H1 (cell line): Measurements from ENCODE around the gene RGL1. TPM values are rescaled to one million over a fixed set of nuclear protein-coding genes. Genes with fewer than 3 reads are reported as not detected.

Source experiments
- CTCF ChIA-PET: fragments of 300-600 bp; sonication (Branson Sonifier 250); formaldehyde crosslinking; loops from one replicate; lab custom pipeline; 2021; ENCODE audit not compliant: partially characterized antibody; lab: Charles Lee
- POLR2A ChIA-PET: fragments of 300-600 bp; sonication (Branson Sonifier 250); formaldehyde crosslinking; loops from one replicate; lab custom pipeline; 2021; ENCODE audit warnings: inconsistent platforms; ENCODE audit not compliant: partially characterized antibody; lab: Charles Lee
- DNase-seq, 2 experiments: peaks; one replicate each; pipeline versions ENCODE4 v3.0.0 to v3.0.0-alpha.2; 2010 to 2022; ENCODE audit warnings: low spot score in 2 of 2, low read depth in 1 of 2, mixed read lengths in 1 of 2
- FAIRE-seq: peaks from 2 replicates; lab custom pipeline; 2011; peaks lifted over from hg19 to GRCh38; lab: Jason Lieb, UNC
- H2AFZ ChIP-seq: 2 replicates; pipeline ENCODE4 v1.8.1; 2012; ENCODE audit warnings: low read length, inconsistent platforms
- H2AK5ac ChIP-seq: 2 replicates; pipeline ENCODE4 v1.6.1; 2013; ENCODE audit warnings: low read depth, low read length
- H2BK120ac ChIP-seq: replicated peaks from 2 replicates; pipeline ENCODE3; 2013; ENCODE audit warnings: low read depth, low read length, inconsistent platforms
- H2BK12ac ChIP-seq: 2 replicates; pipeline ENCODE4 v1.6.1; 2013; ENCODE audit warnings: low read depth, low read length
- H2BK15ac ChIP-seq: 2 replicates; pipeline ENCODE4 v1.6.1; 2013; ENCODE audit warnings: low read length
- H2BK20ac ChIP-seq: 2 replicates; pipeline ENCODE4 v1.6.1; 2013; ENCODE audit warnings: low read length
- H2BK5ac ChIP-seq: 2 replicates; pipeline ENCODE4 v1.6.1; 2013; ENCODE audit warnings: low read depth, low read length
- H3K14ac ChIP-seq: 2 replicates; pipeline ENCODE4 v1.6.1; 2013; ENCODE audit warnings: inconsistent platforms; ENCODE audit not compliant: insufficient read length
- H3K18ac ChIP-seq: 2 replicates; pipeline ENCODE4 v1.6.1; 2013; ENCODE audit warnings: low read length; ENCODE audit errors: extremely low read depth
- H3K23ac ChIP-seq: 2 replicates; pipeline ENCODE4 v1.6.1; 2013; ENCODE audit warnings: inconsistent platforms; ENCODE audit not compliant: insufficient read length
- H3K23me2 ChIP-seq: 2 replicates; pipeline ENCODE4 v1.6.1; 2013; ENCODE audit warnings: low read depth, low read length
- H3K27ac ChIP-seq: 2 replicates; pipeline ENCODE4 v1.6.1; 2011; ENCODE audit warnings: low read depth, low read length, inconsistent platforms
- H3K27me3 ChIP-seq, 4 experiments: replicated peaks in 1 of 4; 1 replicate in 1 of 4; 2 replicates in 3 of 4; pipeline versions ENCODE4 v1.6.1 to v1.8.1; 2011 to 2013; ENCODE audit warnings: low read length in 3 of 4, mild to moderate bottlenecking in 3 of 4, inconsistent platforms in 2 of 4, mixed read lengths in 2 of 4, moderate library complexity in 1 of 4; ENCODE audit not compliant: control insufficient read depth in 3 of 4, insufficient read depth in 3 of 4; ENCODE audit errors: extremely low read depth in 1 of 4
- H3K36me3 ChIP-seq, 4 experiments: 2 replicates each; pipeline versions ENCODE4 v1.6.1 to v1.8.1; 2011 to 2013; ENCODE audit warnings: mild to moderate bottlenecking in 4 of 4, low read length in 3 of 4, moderate library complexity in 2 of 4, control low read depth in 1 of 4, inconsistent platforms in 1 of 4; ENCODE audit not compliant: insufficient read depth in 4 of 4, control insufficient read depth in 2 of 4
- H3K4ac ChIP-seq: replicated peaks from 2 replicates; pipeline ENCODE3; 2013; ENCODE audit warnings: low read length, low read depth, mixed read lengths, inconsistent platforms; ENCODE audit not compliant: insufficient read length
- H3K4me1 ChIP-seq, 4 experiments: replicated peaks in 1 of 4; 1 replicate in 1 of 4; 2 replicates in 3 of 4; pipeline versions ENCODE4 v1.6.1 to v1.8.1; 2011 to 2013; ENCODE audit warnings: low read length in 3 of 4, inconsistent platforms in 2 of 4, mixed read lengths in 1 of 4; ENCODE audit not compliant: insufficient read depth in 4 of 4, control insufficient read depth in 3 of 4
- H3K4me2 ChIP-seq, 2 experiments: 2 replicates each; pipeline versions ENCODE4 v1.6.1 to v1.8.1; 2011 to 2013; ENCODE audit warnings: low read depth in 2 of 2, low read length in 2 of 2, control low read depth in 1 of 2, inconsistent platforms in 1 of 2, mild to moderate bottlenecking in 1 of 2; ENCODE audit not compliant: insufficient read depth in 1 of 2
- H3K4me3 ChIP-seq, 4 experiments: fragments of 200-600, 300-600 bp in 1 of 4; sonication (generic), shearing (Covaris generic), sonication (Bioruptor Twin) in 1 of 4; 2 replicates each; pipeline versions ENCODE4 v1.5.1 to v1.8.1; 2011 to 2016; ENCODE audit warnings: low read length in 4 of 4, low read depth in 3 of 4, control low read depth in 2 of 4, inconsistent platforms in 2 of 4, mild to moderate bottlenecking in 2 of 4, mixed read lengths in 1 of 4, moderate library complexity in 1 of 4; ENCODE audit not compliant: insufficient read depth in 2 of 4; ENCODE audit errors: extremely low read depth in 1 of 4
- H3K56ac ChIP-seq: replicated peaks from 2 replicates; pipeline ENCODE3; 2013; ENCODE audit warnings: low read depth, mild to moderate bottlenecking, mixed read lengths, low read length, inconsistent platforms; ENCODE audit not compliant: insufficient read length
- H3K79me1 ChIP-seq: 2 replicates; pipeline ENCODE4 v1.6.1; 2013; ENCODE audit warnings: low read depth, low read length, control low read depth
- H3K79me2 ChIP-seq, 2 experiments: 2 replicates each; pipeline versions ENCODE4 v1.6.1 to v1.8.1; 2012 to 2013; ENCODE audit warnings: low read length in 2 of 2, mild to moderate bottlenecking in 2 of 2, inconsistent platforms in 1 of 2; ENCODE audit not compliant: insufficient read depth in 2 of 2, control insufficient read depth in 1 of 2
- H3K9ac ChIP-seq, 4 experiments: replicated peaks in 1 of 4; 1 replicate in 1 of 4; 2 replicates in 3 of 4; pipeline versions ENCODE4 v1.6.1 to v1.8.1; 2011 to 2013; ENCODE audit warnings: low read depth in 3 of 4, low read length in 3 of 4, control low read depth in 2 of 4, mild to moderate bottlenecking in 2 of 4, moderate library complexity in 2 of 4, inconsistent platforms in 1 of 4; ENCODE audit errors: extremely low read depth in 1 of 4
- H3K9me3 ChIP-seq, 2 experiments: 2 replicates each; pipeline versions ENCODE4 v1.6.1 to v1.8.1; 2012 to 2013; ENCODE audit warnings: mild to moderate bottlenecking in 2 of 2, moderate library complexity in 2 of 2, control low read depth in 1 of 2, inconsistent platforms in 1 of 2, low read depth in 1 of 2, low read length in 1 of 2, mixed read lengths in 1 of 2; ENCODE audit not compliant: insufficient read depth in 2 of 2
- H4K20me1 ChIP-seq, 2 experiments: replicated peaks in 1 of 2; 2 replicates each; pipeline versions ENCODE3 to v1.8.1; 2011 to 2013; ENCODE audit warnings: inconsistent platforms in 2 of 2, low read length in 2 of 2, mild to moderate bottlenecking in 1 of 2; ENCODE audit not compliant: insufficient read depth in 2 of 2, control insufficient read depth in 1 of 2
- H4K5ac ChIP-seq: 2 replicates; pipeline ENCODE4 v1.6.1; 2013; ENCODE audit warnings: low read length, low read depth, mixed read lengths, inconsistent platforms; ENCODE audit not compliant: insufficient read length
- H4K8ac ChIP-seq: 2 replicates; pipeline ENCODE4 v1.8.0; 2013; ENCODE audit warnings: mild to moderate bottlenecking, moderate library complexity, low read length, inconsistent platforms; ENCODE audit not compliant: insufficient read depth; ENCODE audit errors: extremely low read depth
- H4K91ac ChIP-seq: replicated peaks from 2 replicates; pipeline ENCODE3; 2013; ENCODE audit warnings: low read length, mixed read lengths, inconsistent platforms; ENCODE audit not compliant: insufficient read length
- SP2 ChIP-seq: IDR thresholded peaks from 2 replicates; pipeline ENCODE4 v1.6.1; 2012; ENCODE audit warnings: mild to moderate bottlenecking, low read length, inconsistent platforms
- polyA plus RNA-seq, 7 experiments: library from polyadenylated mRNA; depleted of rRNA in 3 of 7; stranded (reverse) in 5 of 7; unstranded in 2 of 7; fragments of >200 nt in 5 of 7; fragments of 200-250 nt in 2 of 7; gene quantifications; 1 replicate in 5 of 7; 2 replicates in 1 of 7; 4 replicates in 1 of 7; pipeline versions ENCODE4 v1.2.1 to v1.2.3, GENCODE V29; 2011 to 2013; ENCODE audit warnings: missing spikeins in 2 of 7, mixed read lengths in 2 of 7
- total RNA-seq: library from RNA; stranded (reverse); fragmentation: NEBNext Ultra II Directional; extraction: Animal tissue kit (Norgen Biotek cat#: 25700); gene quantifications from 2 replicates; pipeline ENCODE4 v1.2.1, GENCODE V29; 2021

RGL1 gene
- total and polyA plus RNA-seq, 2 of the 8 experiments (the other 6 are each of a cell fraction or from before 2014, with no cell fraction given) = 0.98 to 2.4 TPM

- no peak for FAIRE-seq
- Histone ChIP-seq H3K23ac (no peak overlapping the region), H2AFZ (no peak overlapping the region), H3K4ac (no peak overlapping the region), H3K27me3 (no peaks in the 10 kb centered on the region), H3K14ac (no peak overlapping the region), H4K91ac (no peak overlapping the region), H3K56ac (no peak overlapping the region), H3K79me2 (no peaks in the 10 kb centered on the region), H2BK5ac (no peak overlapping the region), H2AK5ac (no peak overlapping the region), H3K18ac (no peak overlapping the region), H3K4me1 (no peaks in the 10 kb centered on the region), H3K23me2 (no peaks in the 10 kb centered on the region; the same call in 1 of the 2 replicates), H3K9ac (no peak overlapping the region), H3K79me1 (no peaks in the 10 kb centered on the region), H3K9me3 (no peaks in the 10 kb centered on the region), H3K4me2 (no peak overlapping the region), H2BK12ac (no peak overlapping the region), H2BK15ac (no peak overlapping the region), H3K27ac (no peak overlapping the region), H4K20me1 (no peaks in the 10 kb centered on the region), H4K5ac (no peak overlapping the region), H2BK20ac (no peak overlapping the region), H4K8ac (no peak overlapping the region), H3K4me3 (no peak overlapping the region), H2BK120ac (no peak overlapping the region), H3K36me3 (no peaks in the 10 kb centered on the region)
- no peak for DNase-seq
- TF ChIP-seq SP2 = no peak
- CTCF ChIA-PET = interaction anchor here (0.6 to 1.2 kb wide), 2 partner anchors 9 to 23 kb away, joined by 3 to 4 read pairs; partner anchors contain the start of gene RGL1
- POLR2A ChIA-PET = no interaction called here
Observed at GRCh38 chr1:183827801-183828200, 22.9 kb downstream of the RGL1 start.
